OCI-LY7 (cell line): Measurements from ENCODE around the gene DHRS7. TPM values are rescaled to one million over a fixed set of nuclear protein-coding genes. Genes with fewer than 3 reads are reported as not detected.

ENCODE experiments used
- BruUV-seq: library from RNA; stranded (reverse); fragments of 400-500 nt; replicated peaks from 2 replicates; lab custom pipeline; 2021; lab: Mats Ljungman, UMichigan
- CTCF ChIA-PET: fragments of 300-600 bp; sonication (Branson Sonifier 250); formaldehyde crosslinking; loops from one replicate; lab custom pipeline; 2022; ENCODE audit warnings: antibody characterized with exemption; ENCODE audit not compliant: unreplicated experiment; lab: Charles Lee
- POLR2A ChIA-PET: fragments of 300-600 bp; sonication (Branson Sonifier 250); formaldehyde crosslinking; loops from one replicate; lab custom pipeline; 2022; ENCODE audit warnings: antibody characterized with exemption; lab: Charles Lee
- DNase-seq: peaks from one replicate; pipeline ENCODE4 v3.0.0-alpha.2; 2015; ENCODE audit warnings: low spot score
- H2AFZ ChIP-seq: fragments of 200-600 bp; sonication (generic), shearing (Covaris generic); 2 replicates; pipeline ENCODE4 v1.6.1; 2014; ENCODE audit warnings: mild to moderate bottlenecking, antibody characterized with exemption, low read length, moderate library complexity
- H3K27ac ChIP-seq: fragments of 200-600 bp; sonication (generic); 2 replicates; pipeline ENCODE4 v1.5.1; 2014; ENCODE audit warnings: mixed run types, low read depth, mild to moderate bottlenecking, moderate library complexity, low read length, inconsistent platforms; ENCODE audit not compliant: poor library complexity, severe bottlenecking
- H3K36me3 ChIP-seq: fragments of 200-600 bp; sonication (generic); 2 replicates; pipeline ENCODE4 v1.6.1; 2014; ENCODE audit warnings: mild to moderate bottlenecking, antibody characterized with exemption, low read length, moderate library complexity, mixed read lengths; ENCODE audit not compliant: insufficient read depth
- H3K4me1 ChIP-seq: fragments of 200-600 bp; sonication (generic); 2 replicates; pipeline ENCODE4 v1.5.1; 2014; ENCODE audit warnings: mild to moderate bottlenecking, low read length; ENCODE audit not compliant: insufficient read depth, poor library complexity, severe bottlenecking
- H3K4me2 ChIP-seq: fragments of 200-600 bp; sonication (generic); 2 replicates; pipeline ENCODE4 v1.6.1; 2014; ENCODE audit warnings: mild to moderate bottlenecking, low read length
- H3K4me3 ChIP-seq: fragments of 200-600 bp; sonication (generic); 2 replicates; pipeline ENCODE4 v1.5.1; 2014; ENCODE audit warnings: mild to moderate bottlenecking, low read depth, low read length; ENCODE audit not compliant: poor library complexity, severe bottlenecking
- H3K79me2 ChIP-seq: fragments of 200-600 bp; sonication (generic); 2 replicates; pipeline ENCODE4 v1.6.1; 2016; ENCODE audit warnings: low read depth, mild to moderate bottlenecking, low read length, moderate library complexity, mixed read lengths; ENCODE audit not compliant: insufficient read depth
- H3K9me2 ChIP-seq: fragments of 200-600 bp; sonication (generic); 2 replicates; pipeline ENCODE4 v1.6.1; 2016; ENCODE audit warnings: mild to moderate bottlenecking, low read length, mixed read lengths; ENCODE audit not compliant: insufficient read depth
- H3K9me3 ChIP-seq: fragments of 200-600 bp; sonication (generic); 2 replicates; pipeline ENCODE4 v1.6.1; 2014; ENCODE audit warnings: mild to moderate bottlenecking, mixed run types, low read length, mixed read lengths
- H4K20me1 ChIP-seq: fragments of 200-600 bp; sonication (generic); 2 replicates; pipeline ENCODE4 v1.6.1; 2014; ENCODE audit warnings: mild to moderate bottlenecking, antibody characterized with exemption, low read length, moderate library complexity, mixed read lengths; ENCODE audit not compliant: insufficient read depth
- CTCF ChIP-seq: fragments of 200-600 bp; sonication (generic); conservative IDR thresholded peaks from 2 replicates; pipeline ENCODE4 v1.5.1; 2014; ENCODE audit warnings: mild to moderate bottlenecking, antibody characterized with exemption, low read length, moderate library complexity, mixed read lengths
- EZH2phosphoT487 ChIP-seq: fragments of 200-600 bp; sonication (generic); IDR thresholded peaks from 2 replicates; pipeline ENCODE4 v1.6.1; 2018; ENCODE audit warnings: low read depth, borderline replicate concordance, mild to moderate bottlenecking, mixed run types, antibody characterized with exemption, low read length, moderate library complexity, mixed read lengths
- intact Hi-C: fragments of 100-400 bp; cut with micrococcal nuclease; formaldehyde crosslinking; loops from one replicate; pipeline ENCODE4 v1.10.0; 2022; ENCODE audit not compliant: unreplicated experiment
- total RNA-seq, 2 experiments: library from RNA; depleted of rRNA in 1 of 2; stranded (reverse); fragments of >200 nt in 1 of 2; shearing (Covaris generic) in 1 of 2; gene quantifications; 2 replicates each; pipeline ENCODE4 v1.2.3, GENCODE V29; 2014 to 2022

The DHRS7 gene
- total RNA-seq, 2 experiments from 2014 or later, result 31.1 to 32.7 TPM

DNA sequence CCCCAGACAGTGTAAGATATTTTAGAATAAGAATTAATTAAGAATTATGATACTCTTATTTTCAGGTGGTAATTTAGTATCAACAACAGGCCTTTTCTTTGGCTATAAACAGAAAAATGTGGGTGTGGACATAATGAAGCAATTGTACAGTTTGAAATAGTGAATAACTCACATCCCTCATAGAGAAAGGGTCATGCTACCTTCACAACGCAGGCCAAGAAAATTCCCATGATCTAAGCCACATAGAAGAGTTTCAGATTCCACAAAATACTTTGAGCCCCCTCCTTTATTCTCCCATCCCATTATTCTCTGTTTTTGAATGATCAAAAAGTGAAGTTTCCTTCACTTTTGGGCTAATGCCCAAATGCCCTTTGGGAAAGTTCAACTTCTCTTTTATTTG, 23.5 kb upstream of the DHRS7 start:
- BruUV-seq, result no TSS peak
- TF ChIP-seq CTCF, result no peak
- no peak for TF ChIP-seq EZH2phosphoT487
- no peaks in the 10 kb centered on the region for H3K36me3 ChIP-seq
- ChIA-PET CTCF (interaction anchor here (1.5 kb wide), 1 partner anchor 373 kb away, joined by 4 read pairs; no protein-coding TSS in a partner anchor), POLR2A (interaction anchor here (1.2 to 5.2 kb wide), 7 partner anchors 11 to 143 kb away, joined by 3 to 24 read pairs (median 10); partner anchors contain the start of gene PPM1A)
- no peak overlapping the region for H3K27ac ChIP-seq
- H3K9me2 ChIP-seq, result no peaks in the 10 kb centered on the region
- no peak for DNase-seq
- peaks cover 37% of the 10 kb centered on the region for H3K4me1 ChIP-seq
- no peaks in the 10 kb centered on the region for H3K79me2 ChIP-seq
- no peak overlapping the region for H2AFZ ChIP-seq
- no peak overlapping the region for H3K4me3 ChIP-seq
- no peaks in the 10 kb centered on the region for H3K9me3 ChIP-seq
- intact Hi-C loops, result loop anchor here (1.0 to 10.0 kb wide), 5 partner anchors 61 to 704 kb away; partner anchors contain the start of genes JKAMP, L3HYPDH and PPM1A
- H4K20me1 ChIP-seq, result no peaks in the 10 kb centered on the region
- H3K4me2 ChIP-seq, result no peak overlapping the region

GRCh38 chr14:60188115-60188514, 22.9 kb upstream of the DHRS7 start:
- no TSS peak for BruUV-seq
- H3K4me2 ChIP-seq, result no peak overlapping the region
- H3K4me3 ChIP-seq, result no peak overlapping the region
- H3K9me3 ChIP-seq, result no peaks in the 10 kb centered on the region
- intact Hi-C loops, result loop anchor here (1.0 to 10.0 kb wide), 5 partner anchors 61 to 703 kb away; partner anchors contain the start of genes JKAMP, L3HYPDH and PPM1A
- CTCF ChIA-PET, result interaction anchor here (1.5 kb wide), 1 partner anchor 373 kb away, joined by 4 read pairs; no protein-coding TSS in a partner anchor
- no peaks in the 10 kb centered on the region for H3K36me3 ChIP-seq
- DNase-seq, result peak; percentile 72
- peaks cover 42% of the 10 kb centered on the region for H3K4me1 ChIP-seq
- no peak overlapping the region for H2AFZ ChIP-seq
- no peak overlapping the region for H3K27ac ChIP-seq
- no peaks in the 10 kb centered on the region for H3K79me2 ChIP-seq
- TF ChIP-seq EZH2phosphoT487 (no peak), CTCF (peak; percentile 86)
- H4K20me1 ChIP-seq, result no peaks in the 10 kb centered on the region
- no peaks in the 10 kb centered on the region for H3K9me2 ChIP-seq
- POLR2A ChIA-PET, result interaction anchor here (1.6 to 5.2 kb wide), 6 partner anchors 12 to 143 kb away, joined by 4 to 24 read pairs (median 8); partner anchors contain the start of genes DHRS7 and PPM1A
